Hepatocyte (in vitro differentiated cells): ENCODE measurements around the gene SLC22A12. TPM values are rescaled to one million over a fixed set of nuclear protein-coding genes. Genes with fewer than 3 reads are reported as not detected.

Experiments used
- DNase-seq: peaks from one replicate; pipeline ENCODE4 v3.0.0-alpha.2; 2016; ENCODE audit warnings: low spot score
- H2AFZ ChIP-seq: fragments of 200-600 bp; sonication (generic); 2 replicates; pipeline ENCODE4 v1.6.0; 2016; ENCODE audit warnings: antibody characterized with exemption, mild to moderate bottlenecking
- H3K27ac ChIP-seq: fragments of 200-600 bp; sonication (generic); 2 replicates; pipeline ENCODE4 v1.5.1; 2016; ENCODE audit warnings: mild to moderate bottlenecking
- H3K27me3 ChIP-seq: fragments of 200-600 bp; sonication (generic); 2 replicates; pipeline ENCODE4 v1.6.1; 2016
- H3K36me3 ChIP-seq: fragments of 200-600 bp; sonication (generic); replicated peaks from 2 replicates; pipeline ENCODE4 v1.5.1; 2016; ENCODE audit warnings: low read depth; ENCODE audit not compliant: insufficient read depth
- H3K4me1 ChIP-seq: fragments of 200-600 bp; sonication (generic); 2 replicates; pipeline ENCODE4 v1.5.1; 2016; ENCODE audit warnings: mild to moderate bottlenecking, moderate library complexity; ENCODE audit not compliant: insufficient read depth
- H3K4me2 ChIP-seq: fragments of 200-600 bp; sonication (generic); 2 replicates; pipeline ENCODE4 v1.6.0; 2016
- H3K4me3 ChIP-seq: fragments of 200-600 bp; sonication (generic); 2 replicates; pipeline ENCODE4 v1.5.1; 2016; ENCODE audit warnings: mild to moderate bottlenecking
- H3K79me2 ChIP-seq: fragments of 200-600 bp; sonication (generic); 2 replicates; pipeline ENCODE4 v1.6.0; 2017; ENCODE audit warnings: mild to moderate bottlenecking
- H3K9me2 ChIP-seq: fragments of 200-600 bp; sonication (generic); replicated peaks from 2 replicates; pipeline ENCODE4 v1.6.0; 2017; ENCODE audit warnings: mild to moderate bottlenecking; ENCODE audit not compliant: insufficient read depth
- H3K9me3 ChIP-seq: fragments of 200-600 bp; sonication (generic); 2 replicates; pipeline ENCODE4 v1.5.1; 2016; ENCODE audit warnings: low read depth, mild to moderate bottlenecking
- H4K20me1 ChIP-seq: fragments of 200-600 bp; sonication (generic); 2 replicates; pipeline ENCODE4 v1.6.0; 2016; ENCODE audit warnings: mild to moderate bottlenecking; ENCODE audit not compliant: insufficient read depth, poor library complexity, severe bottlenecking
- EZH2 ChIP-seq: fragments of 200-600 bp; sonication (generic); IDR thresholded peaks from 2 replicates; pipeline ENCODE4 v1.6.1; 2016; ENCODE audit warnings: antibody characterized with exemption, mild to moderate bottlenecking, borderline replicate concordance
- EZH2phosphoT487 ChIP-seq: fragments of 200-600 bp; sonication (generic); IDR thresholded peaks from one replicate; pipeline ENCODE4 v1.6.1; 2018; ENCODE audit warnings: antibody characterized with exemption, mild to moderate bottlenecking, low read depth, moderate library complexity; ENCODE audit not compliant: unreplicated experiment, severe bottlenecking
- WGBS: methylation state at CpG from one replicate; pipeline ENCODE4 v1.1.6; 2016; ENCODE audit warnings: low lambda C conversion rate; ENCODE audit errors: missing lambda C conversion rate; 5-methylcytosine and 5-hydroxymethylcytosine counted together
- polyA plus RNA-seq: library from polyadenylated mRNA; unstranded; fragments of >200 nt; fragmentation: Nextera tagmentation; extraction: Ambion mirVana; gene quantifications from 2 replicates; pipeline ENCODE4 v1.2.1, GENCODE V29; 2016
- total RNA-seq: library from RNA; depleted of rRNA; stranded (reverse); fragments of >200 nt; gene quantifications from 2 replicates; pipeline ENCODE4 v1.2.3, GENCODE V29; 2014
- TF ChIP-seq, protein P1 (sequence below): fragments of 200-600 bp; sonication (generic); IDR thresholded peaks from 2 replicates; pipeline ENCODE4 v1.5.1; 2016; ENCODE audit warnings: antibody characterized with exemption, mild to moderate bottlenecking; ENCODE audit not compliant: poor library complexity

The SLC22A12 gene
- total and polyA plus RNA-seq, 2 experiments from 2014 or later = 0.11 TPM; not detected in 1

DNA sequence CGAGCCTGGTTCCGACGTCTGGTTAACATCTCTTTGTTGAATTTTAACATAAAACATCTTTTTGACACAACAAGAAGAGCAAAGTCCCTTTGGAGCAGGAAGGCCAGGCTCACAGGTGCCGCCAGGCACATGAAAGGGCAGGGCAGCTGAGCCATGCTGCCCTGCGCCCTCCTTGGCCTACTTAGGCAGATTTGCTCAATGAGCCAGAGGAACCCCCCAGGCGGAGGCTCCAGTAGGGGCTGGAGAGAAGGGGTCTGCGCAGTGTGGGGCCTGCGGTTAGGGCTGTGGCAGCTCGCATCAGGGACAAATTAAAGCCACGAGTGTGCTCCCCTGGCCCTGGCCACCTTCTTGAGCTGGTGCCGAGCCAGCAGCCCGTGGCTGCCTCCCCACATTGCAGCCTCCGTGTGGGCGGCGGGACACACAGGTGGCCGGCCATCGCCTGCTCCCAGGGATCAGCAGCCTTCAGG is 9.9 kb upstream of the SLC22A12 start:
- Histone ChIP-seq H3K9me2 (no peaks in the 10 kb centered on the region), H3K79me2 (no peaks in the 10 kb centered on the region), H3K27me3 (no peaks in the 10 kb centered on the region), H3K4me3 (no peak overlapping the region), H3K4me1 (no peaks in the 10 kb centered on the region), H3K36me3 (no peaks in the 10 kb centered on the region), H4K20me1 (no peaks in the 10 kb centered on the region), H3K4me2 (no peak overlapping the region), H3K9me3 (no peaks in the 10 kb centered on the region), H2AFZ (no peak overlapping the region), H3K27ac (no peak overlapping the region)
- DNase-seq = no peak
- 86% methylated on average over 17 of the region's 17 CpGs for WGBS
- TF ChIP-seq EZH2phosphoT487 (no peak), EZH2 (no peak)
- TF ChIP-seq, protein P1, sequence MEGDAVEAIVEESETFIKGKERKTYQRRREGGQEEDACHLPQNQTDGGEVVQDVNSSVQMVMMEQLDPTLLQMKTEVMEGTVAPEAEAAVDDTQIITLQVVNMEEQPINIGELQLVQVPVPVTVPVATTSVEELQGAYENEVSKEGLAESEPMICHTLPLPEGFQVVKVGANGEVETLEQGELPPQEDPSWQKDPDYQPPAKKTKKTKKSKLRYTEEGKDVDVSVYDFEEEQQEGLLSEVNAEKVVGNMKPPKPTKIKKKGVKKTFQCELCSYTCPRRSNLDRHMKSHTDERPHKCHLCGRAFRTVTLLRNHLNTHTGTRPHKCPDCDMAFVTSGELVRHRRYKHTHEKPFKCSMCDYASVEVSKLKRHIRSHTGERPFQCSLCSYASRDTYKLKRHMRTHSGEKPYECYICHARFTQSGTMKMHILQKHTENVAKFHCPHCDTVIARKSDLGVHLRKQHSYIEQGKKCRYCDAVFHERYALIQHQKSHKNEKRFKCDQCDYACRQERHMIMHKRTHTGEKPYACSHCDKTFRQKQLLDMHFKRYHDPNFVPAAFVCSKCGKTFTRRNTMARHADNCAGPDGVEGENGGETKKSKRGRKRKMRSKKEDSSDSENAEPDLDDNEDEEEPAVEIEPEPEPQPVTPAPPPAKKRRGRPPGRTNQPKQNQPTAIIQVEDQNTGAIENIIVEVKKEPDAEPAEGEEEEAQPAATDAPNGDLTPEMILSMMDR = no peak

DNA sequence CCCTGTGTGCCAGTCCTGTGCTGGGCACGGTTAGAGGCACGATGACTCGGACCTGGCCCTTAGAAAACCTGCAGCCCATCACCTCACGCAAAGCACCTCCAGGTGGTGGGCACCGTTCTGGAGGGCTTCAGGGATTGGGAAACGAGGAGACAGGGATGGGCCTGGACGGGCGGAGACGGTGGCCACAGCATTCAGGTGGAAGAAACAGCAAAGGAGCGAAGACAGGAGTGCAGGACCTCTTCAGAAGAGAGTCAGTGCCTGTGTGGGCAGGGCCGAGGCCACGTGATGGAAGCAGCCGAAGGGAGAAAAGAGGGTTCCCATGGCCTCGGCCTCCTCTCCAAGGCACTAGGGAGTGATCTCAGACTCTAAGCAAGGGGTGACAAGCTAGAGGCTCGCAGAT is 8.1 kb upstream of the SLC22A12 start:
- no peak overlapping the region for H3K4me3 ChIP-seq
- no peak overlapping the region for H2AFZ ChIP-seq
- H3K79me2 ChIP-seq = no peaks in the 10 kb centered on the region

DNA sequence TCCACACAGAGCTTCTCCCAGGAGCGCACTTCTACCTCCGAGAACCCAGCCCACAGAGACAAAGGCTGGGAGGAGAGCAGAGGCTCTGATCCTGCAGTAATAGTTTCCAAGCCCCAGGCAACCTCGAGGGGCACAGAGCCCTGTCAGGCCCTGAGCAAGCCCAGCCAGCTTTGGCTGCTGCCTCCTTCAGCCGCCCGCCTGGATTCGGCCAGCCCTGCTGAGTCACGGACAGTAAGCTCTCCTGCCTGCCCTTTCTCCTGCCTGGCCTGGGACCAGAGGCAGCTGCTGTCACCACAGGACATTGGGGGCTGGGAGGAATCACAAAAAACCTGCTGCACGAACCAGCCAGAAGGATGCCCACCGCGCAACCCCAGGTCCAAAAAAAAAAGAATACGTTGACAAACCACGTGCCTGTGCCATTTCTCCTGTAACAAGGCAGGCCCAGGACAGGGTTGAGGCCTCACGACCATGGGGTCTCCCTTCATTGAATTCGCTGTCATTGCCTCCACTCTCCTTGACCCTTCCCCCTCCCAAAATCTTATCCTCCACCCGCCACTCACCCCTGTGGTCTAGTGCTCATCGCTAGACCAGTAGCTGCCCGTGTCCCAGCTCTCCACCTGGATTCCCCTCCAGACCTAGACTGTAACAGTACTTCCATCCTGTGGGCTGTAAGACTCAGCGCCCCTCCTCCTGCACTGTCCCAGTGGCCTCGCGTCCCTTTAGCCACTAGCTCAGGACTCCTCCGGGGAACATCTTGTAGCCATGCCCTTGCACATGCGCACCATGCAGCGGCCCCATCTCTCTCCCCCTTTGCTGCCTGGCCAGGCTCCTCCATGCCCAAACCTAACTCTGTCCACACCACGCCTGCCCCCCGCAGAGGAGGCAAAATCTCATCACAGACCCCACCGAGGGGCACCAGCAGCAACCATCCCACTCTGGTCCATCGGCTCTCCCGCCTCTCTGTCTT is 7.4 kb upstream of the SLC22A12 start:
- Histone ChIP-seq H3K36me3 (no peaks in the 10 kb centered on the region), H3K4me3 (no peak overlapping the region), H3K9me3 (no peaks in the 10 kb centered on the region), H3K27ac (no peak overlapping the region), H3K4me2 (no peak overlapping the region), H4K20me1 (no peaks in the 10 kb centered on the region), H2AFZ (no peak overlapping the region), H3K4me1 (no peaks in the 10 kb centered on the region), H3K27me3 (no peaks in the 10 kb centered on the region), H3K9me2 (no peaks in the 10 kb centered on the region), H3K79me2 (no peaks in the 10 kb centered on the region)
- TF ChIP-seq, protein P1 = no peak
- TF ChIP-seq EZH2 = no peak
- no peak for TF ChIP-seq EZH2phosphoT487
- DNase-seq = no peak
- WGBS = 90% methylated on average over 28 of the region's 28 CpGs

More for the DNA sequence above, 8.1 kb upstream of the SLC22A12 start:
- H3K27me3 ChIP-seq = no peaks in the 10 kb centered on the region
- no peak overlapping the region for H3K27ac ChIP-seq
- no peak for DNase-seq
- no peaks in the 10 kb centered on the region for H3K4me1 ChIP-seq
- no peak overlapping the region for H3K4me2 ChIP-seq
- no peaks in the 10 kb centered on the region for H3K36me3 ChIP-seq
- 94% methylated on average over 15 of the region's 15 CpGs for WGBS
- H3K9me3 ChIP-seq = no peaks in the 10 kb centered on the region
- H4K20me1 ChIP-seq = no peaks in the 10 kb centered on the region
- no peaks in the 10 kb centered on the region for H3K9me2 ChIP-seq
- TF ChIP-seq EZH2phosphoT487 (no peak), EZH2 (no peak)
- TF ChIP-seq, protein P1 = no peak
